ENCODE results near the gene UPF1. TPM values are rescaled to one million over a fixed set of nuclear protein-coding genes. Genes with fewer than 3 reads are reported as not detected.

Gene UPF1
- total RNA-seq, 2 experiments from 2014 or later: 77.2 to 113 TPM

DNA sequence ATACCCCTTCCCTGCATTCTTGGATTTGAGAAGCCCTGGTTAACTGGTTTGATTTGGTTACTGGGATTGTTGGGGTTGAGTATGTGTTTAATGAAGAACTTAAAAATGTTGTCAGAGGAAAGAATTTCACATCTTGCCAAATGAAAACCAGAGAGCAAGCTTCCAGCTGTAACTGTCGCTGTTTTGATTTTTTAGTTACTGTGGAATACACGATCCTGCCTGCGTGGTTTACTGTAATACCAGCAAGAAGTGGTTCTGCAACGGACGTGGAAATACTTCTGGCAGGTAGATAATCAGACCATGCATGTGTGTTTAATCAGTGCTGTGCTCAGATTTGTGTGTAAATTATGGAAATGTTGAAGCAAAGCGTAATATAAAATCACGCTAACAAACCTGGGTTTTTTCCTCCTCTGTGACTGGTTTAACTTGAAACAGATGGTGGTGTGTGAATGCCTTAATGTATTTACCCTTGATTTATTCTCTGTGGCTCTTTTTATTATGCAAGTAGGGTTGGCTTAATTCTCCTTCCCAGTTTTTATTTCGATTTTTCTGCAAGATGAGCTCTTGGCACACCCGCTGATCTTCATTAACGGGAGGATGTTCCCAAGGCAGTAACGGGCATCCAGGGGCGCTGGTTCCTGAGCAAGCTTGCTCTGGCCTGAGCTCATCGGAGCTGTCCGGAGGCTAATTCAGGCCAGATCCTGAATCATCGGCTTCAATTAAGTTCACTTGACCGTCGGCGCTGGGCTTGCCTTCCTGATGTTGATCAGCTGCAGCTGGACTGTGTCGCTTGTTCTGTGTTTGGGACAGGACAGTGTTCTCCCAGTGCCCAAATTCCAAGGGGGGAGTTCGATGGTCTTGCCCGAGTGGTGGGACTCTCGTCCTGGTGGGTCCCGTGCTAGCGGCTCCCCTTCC, 16.0 kb downstream of the UPF1 start:
- Histone ChIP-seq H3K79me2 (ENCODE audit: insufficient read depth, low read depth, low read length) (peaks cover 66% of the 10 kb centered on the region), H3K4me2 (ENCODE audit: low read length) (no peak overlapping the region), H3K9me2 (ENCODE audit: insufficient read depth, low read length) (no peaks in the 10 kb centered on the region), H2AFZ (ENCODE audit: low read length) (no peak overlapping the region), H3K27ac (ENCODE audit: low read depth, low read length, poor library complexity, severe bottlenecking) (no peak overlapping the region), H3K4me1 (ENCODE audit: insufficient read depth, low read length, poor library complexity, severe bottlenecking) (peaks cover 8% of the 10 kb centered on the region), H3K36me3 (ENCODE audit: insufficient read depth, low read length) (peaks cover 94% of the 10 kb centered on the region), H3K9me3 (ENCODE audit: low read length) (no peaks in the 10 kb centered on the region), H3K4me3 (ENCODE audit: low read depth, low read length, poor library complexity, severe bottlenecking) (no peak overlapping the region), H4K20me1 (ENCODE audit: insufficient read depth, low read length) (peaks cover 17% of the 10 kb centered on the region; the same call in 1 of the 2 replicates)
- POLR2A ChIA-PET: interaction anchor here (0.7 to 1.2 kb wide), 5 partner anchors 7 to 71 kb away, joined by 3 to 4 read pairs (median 3); partner anchors contain the start of genes COPE, DDX49 and UPF1
- DNase-seq (ENCODE audit: low spot score): no peak
- no peak for TF ChIP-seq EZH2phosphoT487 (IDR thresholded peaks at IDR 0.05; ENCODE audit: borderline replicate concordance, low read depth, low read length)
- TF ChIP-seq CTCF (conservative IDR thresholded peaks at IDR 0.05; ENCODE audit: low read length): peak; percentile 61; the same call in 1 of the 2 replicates
- CTCF ChIA-PET (ENCODE audit: unreplicated experiment): interaction anchor here (1.0 to 1.6 kb wide), 2 partner anchors 76 to 254 kb away, joined by 4 to 5 read pairs; no protein-coding TSS in a partner anchor
- intact Hi-C loops (cut with micrococcal nuclease; ENCODE audit: unreplicated experiment): loop anchor here (1.0 to 5.0 kb wide), 4 partner anchors 61 to 326 kb away; partner anchors contain the start of gene ELL
- no TSS peak for BruUV-seq (replicated peaks)

- POLR2A ChIA-PET: interaction anchor here (0.6 kb wide), 1 partner anchor 50 kb away, joined by 3 read pairs; no protein-coding TSS in a partner anchor
- Histone ChIP-seq H3K4me1 (ENCODE audit: insufficient read depth, low read length, poor library complexity, severe bottlenecking) (peaks cover 8% of the 10 kb centered on the region), H2AFZ (ENCODE audit: low read length) (no peak overlapping the region), H3K4me3 (ENCODE audit: low read depth, low read length, poor library complexity, severe bottlenecking) (no peak overlapping the region), H3K9me3 (ENCODE audit: low read length) (no peaks in the 10 kb centered on the region), H3K4me2 (ENCODE audit: low read length) (no peak overlapping the region), H3K27ac (ENCODE audit: low read depth, low read length, poor library complexity, severe bottlenecking) (no peak overlapping the region), H3K9me2 (ENCODE audit: insufficient read depth, low read length) (no peaks in the 10 kb centered on the region), H4K20me1 (ENCODE audit: insufficient read depth, low read length) (peaks cover 12% of the 10 kb centered on the region; the same call in 1 of the 2 replicates), H3K79me2 (ENCODE audit: insufficient read depth, low read depth, low read length) (peaks cover 53% of the 10 kb centered on the region), H3K36me3 (ENCODE audit: insufficient read depth, low read length) (peaks cover 96% of the 10 kb centered on the region)
- DNase-seq (ENCODE audit: low spot score): no peak
- no TSS peak for BruUV-seq (replicated peaks)
- intact Hi-C loops (cut with micrococcal nuclease; ENCODE audit: unreplicated experiment): loop anchor here (5.0 kb wide), 2 partner anchors 77 to 327 kb away; partner anchors contain the start of gene ELL
- TF ChIP-seq EZH2phosphoT487 (IDR thresholded peaks at IDR 0.05; ENCODE audit: borderline replicate concordance, low read depth, low read length): no peak
- TF ChIP-seq CTCF (conservative IDR thresholded peaks at IDR 0.05; ENCODE audit: low read length): no peak
- CTCF ChIA-PET (ENCODE audit: unreplicated experiment): no interaction called here
Observed at GRCh38 chr19:18848878-18849661, 17.3 kb downstream of the UPF1 start.

Data from OCI-LY7 (cell line).